Activated T-cell treated with anti-CD3 and anti-CD28 coated beads for 1 hour (primary cell): ENCODE results near the gene FAM120B.
"Not testable (repeated sequence)": the region's sequence is repeated elsewhere in the genome, so short reads cannot be mapped to it uniquely, and the experiment has no call there.

Source experiments
- DNase-seq: peaks from one replicate; pipeline ENCODE4 v3.0.0-alpha.2; 2020; ENCODE audit warnings: low read depth

FAM120B gene, protein sequence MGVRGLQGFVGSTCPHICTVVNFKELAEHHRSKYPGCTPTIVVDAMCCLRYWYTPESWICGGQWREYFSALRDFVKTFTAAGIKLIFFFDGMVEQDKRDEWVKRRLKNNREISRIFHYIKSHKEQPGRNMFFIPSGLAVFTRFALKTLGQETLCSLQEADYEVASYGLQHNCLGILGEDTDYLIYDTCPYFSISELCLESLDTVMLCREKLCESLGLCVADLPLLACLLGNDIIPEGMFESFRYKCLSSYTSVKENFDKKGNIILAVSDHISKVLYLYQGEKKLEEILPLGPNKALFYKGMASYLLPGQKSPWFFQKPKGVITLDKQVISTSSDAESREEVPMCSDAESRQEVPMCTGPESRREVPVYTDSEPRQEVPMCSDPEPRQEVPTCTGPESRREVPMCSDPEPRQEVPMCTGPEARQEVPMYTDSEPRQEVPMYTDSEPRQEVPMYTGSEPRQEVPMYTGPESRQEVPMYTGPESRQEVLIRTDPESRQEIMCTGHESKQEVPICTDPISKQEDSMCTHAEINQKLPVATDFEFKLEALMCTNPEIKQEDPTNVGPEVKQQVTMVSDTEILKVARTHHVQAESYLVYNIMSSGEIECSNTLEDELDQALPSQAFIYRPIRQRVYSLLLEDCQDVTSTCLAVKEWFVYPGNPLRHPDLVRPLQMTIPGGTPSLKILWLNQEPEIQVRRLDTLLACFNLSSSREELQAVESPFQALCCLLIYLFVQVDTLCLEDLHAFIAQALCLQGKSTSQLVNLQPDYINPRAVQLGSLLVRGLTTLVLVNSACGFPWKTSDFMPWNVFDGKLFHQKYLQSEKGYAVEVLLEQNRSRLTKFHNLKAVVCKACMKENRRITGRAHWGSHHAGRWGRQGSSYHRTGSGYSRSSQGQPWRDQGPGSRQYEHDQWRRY

GRCh38 chr6:170306324-170307079 is at the start of gene FAM120B:
TSS of gene FAM120B (plus strand) at chr6:170306758. CDS start at chr6:170317391, 10,633 bp downstream.
- DNase-seq: peak; percentile 91

- no peak for DNase-seq
Observed at GRCh38 chr6:170257376-170257775, 49.2 kb upstream of the FAM120B start.

- no peak for DNase-seq
Observed at GRCh38 chr6:170258407-170258806, 48.2 kb upstream of the FAM120B start.

- DNase-seq: no peak
Observed at GRCh38 chr6:170259278-170259677, 47.3 kb upstream of the FAM120B start.

- DNase-seq: no peak
Observed at GRCh38 chr6:170260686-170261085, 45.9 kb upstream of the FAM120B start.

DNA sequence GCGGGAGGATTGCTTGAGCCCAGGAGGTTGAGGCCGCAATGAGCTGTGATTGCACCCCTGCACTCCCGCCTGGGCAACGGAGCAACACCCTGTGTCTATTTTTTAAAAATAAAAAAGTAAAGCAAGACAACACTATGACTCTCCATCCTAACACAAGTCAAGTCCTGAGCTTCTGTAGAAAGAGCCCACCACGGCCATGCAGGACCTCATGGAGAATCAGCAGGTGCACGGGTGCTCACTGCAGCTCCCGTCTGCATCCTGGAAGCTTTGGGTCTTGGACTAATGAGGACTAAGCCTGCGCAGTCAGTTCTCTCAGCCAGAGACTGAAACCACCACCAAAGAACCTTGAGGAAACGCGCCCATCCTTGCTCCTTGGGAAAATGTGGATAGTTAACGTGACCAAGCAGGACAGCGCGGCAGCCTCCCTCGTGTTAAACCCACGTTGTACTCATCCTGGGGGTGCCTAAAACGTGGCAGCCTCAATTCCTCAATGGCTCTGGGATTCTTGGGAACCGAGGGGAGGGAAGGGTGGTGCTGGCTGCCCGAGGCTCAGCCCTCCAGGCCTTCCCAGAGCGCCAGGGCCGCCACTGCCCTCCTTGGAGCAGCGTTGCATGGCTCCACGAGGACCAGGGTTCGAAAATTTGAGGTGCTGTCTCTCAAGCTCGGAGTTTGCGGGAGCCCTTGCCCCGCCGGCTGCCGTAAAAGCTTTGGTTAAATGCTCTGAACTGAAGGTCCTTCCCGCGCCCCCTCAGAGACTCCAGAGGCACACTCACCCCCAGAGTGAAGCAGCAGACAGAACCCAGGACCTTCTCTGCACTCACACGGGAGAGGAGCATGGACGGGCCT is 44.7 kb upstream of the FAM120B start:
- DNase-seq: no peak

- DNase-seq: no peak
Observed at GRCh38 chr6:170262489-170263088, 44.0 kb upstream of the FAM120B start.

DNA sequence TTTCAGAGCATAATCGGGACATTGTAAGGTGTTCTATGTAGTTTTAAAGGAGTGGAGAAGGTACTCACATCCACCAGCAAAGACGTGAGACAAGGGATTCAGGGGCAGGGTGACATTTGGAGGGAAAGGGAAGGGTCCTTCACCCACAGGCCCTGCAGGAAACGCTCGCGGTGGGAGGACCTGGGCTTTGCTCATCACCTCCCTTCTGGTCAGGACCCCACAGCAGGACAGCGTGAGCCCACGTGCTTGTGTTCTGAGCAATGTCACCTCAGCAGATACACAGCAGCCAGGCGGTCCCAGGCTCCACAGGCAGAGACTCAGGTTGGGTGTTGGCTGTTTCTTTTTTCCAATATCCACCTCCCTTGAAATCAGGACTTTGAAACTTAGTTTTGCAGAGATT is 43.1 kb upstream of the FAM120B start:
- DNase-seq: no peak

GRCh38 chr6:170264086-170264485 is 42.5 kb upstream of the FAM120B start:
- no peak for DNase-seq

- DNase-seq: not testable (repeated sequence)
Observed at GRCh38 chr6:170264644-170265043, 41.9 kb upstream of the FAM120B start.

DNA sequence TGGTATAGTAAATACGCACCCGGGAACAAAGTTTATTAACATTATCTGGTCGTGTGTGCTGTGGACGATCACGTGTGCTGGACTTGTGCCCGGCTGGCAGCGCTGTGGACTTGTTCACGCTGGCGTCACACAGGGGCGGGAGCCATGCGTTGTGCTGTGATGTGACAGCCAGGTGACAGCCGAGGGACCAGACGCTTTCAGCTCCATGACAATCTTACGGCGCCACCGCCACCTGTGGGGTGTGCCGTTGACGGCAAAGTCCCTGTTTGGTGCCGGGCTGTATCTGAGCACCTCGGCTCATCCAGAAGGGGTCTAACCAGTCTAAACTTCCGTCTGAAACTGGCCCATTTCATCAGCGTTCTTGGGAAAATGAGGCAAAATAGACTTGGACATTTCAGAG is 40.9 kb upstream of the FAM120B start:
- DNase-seq: no peak

DNA sequence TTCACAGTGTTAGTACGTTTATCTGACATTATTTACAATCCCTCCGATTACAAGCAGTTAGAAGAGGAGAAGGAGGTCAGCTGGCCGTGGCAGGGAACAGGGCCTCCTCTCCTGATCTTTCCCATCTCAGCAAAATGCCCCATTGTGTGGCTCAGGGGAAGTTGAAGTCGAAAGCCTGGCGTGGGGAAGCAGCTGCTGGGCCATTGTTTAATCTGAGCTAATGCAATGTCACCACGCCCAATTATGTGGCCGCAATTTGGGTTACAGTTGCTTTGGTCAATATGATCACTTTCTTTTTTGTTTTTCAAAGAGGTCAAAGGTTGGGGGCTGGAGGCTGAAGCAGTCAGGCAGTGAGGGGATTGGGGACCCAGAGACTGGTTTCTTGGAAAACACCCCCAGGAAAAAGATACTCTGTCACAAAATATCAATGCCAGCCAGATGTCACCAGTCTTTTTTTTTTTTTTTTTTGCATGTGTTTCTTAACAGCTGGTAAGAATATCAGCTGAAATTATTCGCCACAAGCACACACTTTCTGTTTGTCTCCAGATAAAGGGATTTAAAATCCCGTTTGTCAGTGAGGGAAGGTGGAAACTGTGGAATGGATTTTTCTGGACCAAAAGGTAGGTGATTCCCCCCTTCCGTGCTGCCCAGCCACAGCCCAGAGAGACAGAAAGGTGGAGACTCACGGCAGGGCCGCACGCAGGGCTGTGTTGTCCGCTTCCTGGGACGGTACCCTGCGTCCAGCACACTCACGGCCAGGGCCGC is 40.3 kb upstream of the FAM120B start:
- no peak for DNase-seq

DNA sequence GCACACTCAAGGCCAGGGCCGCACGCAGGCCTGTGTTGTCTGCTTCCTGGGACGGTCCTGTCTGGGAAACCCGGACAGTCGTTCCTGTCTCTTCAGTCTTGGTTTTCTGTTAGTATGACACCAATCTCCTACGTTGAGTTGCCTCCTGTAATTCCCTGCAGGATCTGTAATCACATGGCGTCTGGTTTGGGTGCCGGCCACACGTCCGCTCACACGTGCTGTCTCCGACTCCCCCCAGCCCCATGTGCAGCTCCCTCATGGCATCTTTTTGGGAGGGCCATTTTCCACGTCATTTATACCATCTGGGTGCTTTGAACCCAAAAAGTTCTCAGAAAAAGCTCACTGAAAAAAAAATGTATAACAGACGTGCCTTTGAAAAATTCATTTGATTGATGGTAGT is 38.9 kb upstream of the FAM120B start:
- no peak for DNase-seq

DNA sequence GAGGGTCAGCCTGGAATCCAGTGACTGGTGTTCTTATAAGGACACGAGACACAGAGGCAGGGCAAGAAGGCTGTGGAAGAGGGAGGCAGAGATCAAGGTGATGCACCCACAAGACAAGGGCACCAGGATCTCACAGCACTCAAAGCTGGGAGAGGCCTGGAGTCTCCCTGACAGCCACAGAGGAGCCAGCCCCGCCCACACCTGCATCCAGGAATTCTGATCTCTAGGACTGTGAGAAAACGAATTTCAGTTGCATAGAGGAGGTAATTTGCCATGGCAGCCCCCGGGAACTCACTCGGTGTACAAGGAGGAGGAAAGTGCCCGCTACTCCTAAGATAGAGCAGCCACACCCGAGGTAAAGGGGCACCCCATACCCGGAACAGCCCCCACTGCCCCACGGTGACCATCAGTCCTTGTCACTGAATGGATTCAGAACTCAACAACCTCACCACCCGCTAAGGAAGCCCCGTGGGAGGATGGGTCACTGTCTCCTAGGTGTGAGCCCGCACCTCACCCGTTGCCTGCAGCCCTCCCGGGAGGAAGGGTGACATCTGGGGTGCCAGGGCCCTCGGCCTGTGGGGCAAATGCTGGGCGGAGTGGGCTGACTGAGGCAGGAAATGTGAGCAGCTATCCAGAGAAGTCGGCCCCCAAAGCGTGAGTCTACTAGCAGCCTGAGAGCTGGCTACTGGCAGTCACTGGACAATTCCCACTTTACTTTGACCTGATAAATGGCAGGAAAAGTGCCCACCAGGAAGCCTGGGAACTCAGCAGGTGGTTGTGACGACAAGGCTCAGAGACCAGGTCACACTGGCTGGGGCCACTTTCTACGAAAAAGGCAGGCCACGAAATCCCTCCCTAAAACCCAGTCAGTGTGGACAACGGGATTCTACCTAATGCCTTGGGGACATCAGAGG is 38.1 kb upstream of the FAM120B start:
- DNase-seq: no peak

- no peak for DNase-seq
Observed at GRCh38 chr6:170269151-170269845, 37.3 kb upstream of the FAM120B start.

GRCh38 chr6:170269846-170270541 is 36.6 kb upstream of the FAM120B start:
- no peak for DNase-seq

- no peak for DNase-seq
Observed at GRCh38 chr6:170270984-170271593, 35.5 kb upstream of the FAM120B start.
